Fibroblast of pulmonary artery (primary cell): Measurements from ENCODE around the gene MBTPS2.
"Not testable (repeated sequence)": the region's sequence is repeated elsewhere in the genome, so short reads cannot be mapped to it uniquely, and the experiment has no call there.

Experiments
- DNase-seq: peaks from one replicate; pipeline ENCODE4 v3.0.0-alpha.2; 2010; ENCODE audit warnings: low read depth
- H3K4me3 ChIP-seq: replicated peaks from 2 replicates; pipeline ENCODE4 v1.5.1; 2011; ENCODE audit warnings: low read depth, mild to moderate bottlenecking, control low read depth, low read length, moderate library complexity
- TF ChIP-seq, protein P1 (sequence below): IDR thresholded peaks from 2 replicates; pipeline ENCODE4 v1.5.1; 2011; ENCODE audit warnings: mild to moderate bottlenecking, control low read depth, low read length, inconsistent platforms; ENCODE audit errors: missing control alignments

MBTPS2 gene

DNA sequence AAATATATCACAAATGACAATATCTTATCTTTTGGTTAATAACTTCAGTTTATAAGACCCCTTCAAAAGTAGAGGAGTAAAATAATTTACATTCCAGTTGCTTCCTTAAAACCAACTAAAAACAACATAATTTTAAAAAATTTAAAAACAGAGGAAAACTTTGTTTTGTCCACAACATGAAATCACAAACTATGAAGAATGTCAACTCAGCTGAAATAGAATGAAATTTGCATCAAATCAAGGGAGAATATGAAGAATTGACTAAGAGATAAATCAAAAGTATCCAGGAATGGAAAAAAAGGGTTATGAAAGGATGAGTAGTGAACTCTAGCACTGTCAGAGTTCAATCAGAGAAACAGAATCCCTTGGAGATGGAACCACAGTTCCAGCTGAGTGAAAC, 14.2 kb downstream of the MBTPS2 start:
- TF ChIP-seq, protein P1, sequence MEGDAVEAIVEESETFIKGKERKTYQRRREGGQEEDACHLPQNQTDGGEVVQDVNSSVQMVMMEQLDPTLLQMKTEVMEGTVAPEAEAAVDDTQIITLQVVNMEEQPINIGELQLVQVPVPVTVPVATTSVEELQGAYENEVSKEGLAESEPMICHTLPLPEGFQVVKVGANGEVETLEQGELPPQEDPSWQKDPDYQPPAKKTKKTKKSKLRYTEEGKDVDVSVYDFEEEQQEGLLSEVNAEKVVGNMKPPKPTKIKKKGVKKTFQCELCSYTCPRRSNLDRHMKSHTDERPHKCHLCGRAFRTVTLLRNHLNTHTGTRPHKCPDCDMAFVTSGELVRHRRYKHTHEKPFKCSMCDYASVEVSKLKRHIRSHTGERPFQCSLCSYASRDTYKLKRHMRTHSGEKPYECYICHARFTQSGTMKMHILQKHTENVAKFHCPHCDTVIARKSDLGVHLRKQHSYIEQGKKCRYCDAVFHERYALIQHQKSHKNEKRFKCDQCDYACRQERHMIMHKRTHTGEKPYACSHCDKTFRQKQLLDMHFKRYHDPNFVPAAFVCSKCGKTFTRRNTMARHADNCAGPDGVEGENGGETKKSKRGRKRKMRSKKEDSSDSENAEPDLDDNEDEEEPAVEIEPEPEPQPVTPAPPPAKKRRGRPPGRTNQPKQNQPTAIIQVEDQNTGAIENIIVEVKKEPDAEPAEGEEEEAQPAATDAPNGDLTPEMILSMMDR: no peak

DNA sequence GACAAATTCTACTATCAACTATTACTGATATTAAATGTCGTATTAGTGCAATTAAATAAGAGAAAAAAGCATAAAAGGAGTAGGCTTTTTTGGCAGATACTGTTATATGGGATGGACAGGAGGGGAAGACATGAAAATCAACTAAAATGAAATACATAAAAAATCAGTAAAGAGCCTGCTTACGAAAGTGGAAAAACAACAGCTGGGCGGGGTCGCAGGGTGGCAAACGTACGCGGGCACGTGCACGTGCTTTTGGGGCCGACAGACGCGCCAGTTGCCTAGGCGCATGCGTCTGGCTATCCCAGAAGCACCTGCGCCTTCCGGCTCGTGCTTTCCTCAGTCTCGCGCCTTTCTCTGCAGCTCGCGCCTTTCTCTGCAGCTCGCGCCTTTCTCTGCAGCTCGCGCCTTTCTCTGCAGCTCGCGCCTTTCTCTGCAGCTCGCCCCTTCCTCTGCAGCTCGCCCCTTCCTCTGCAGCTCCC, 16.6 kb downstream of the MBTPS2 start, which contains the start of gene YY2:
TSS of gene YY2 (plus strand) at position 51 of the 479 bp plus-strand sequence. CDS start 498 bp downstream, outside the sequence.
- DNase-seq: no peak
- H3K4me3 ChIP-seq: no peak within 1 kb of the TSS
- TF ChIP-seq, protein P1: no peak

More for the DNA sequence above, 14.2 kb downstream of the MBTPS2 start:
- DNase-seq: no peak
- H3K4me3 ChIP-seq: no peak overlapping the region

DNA sequence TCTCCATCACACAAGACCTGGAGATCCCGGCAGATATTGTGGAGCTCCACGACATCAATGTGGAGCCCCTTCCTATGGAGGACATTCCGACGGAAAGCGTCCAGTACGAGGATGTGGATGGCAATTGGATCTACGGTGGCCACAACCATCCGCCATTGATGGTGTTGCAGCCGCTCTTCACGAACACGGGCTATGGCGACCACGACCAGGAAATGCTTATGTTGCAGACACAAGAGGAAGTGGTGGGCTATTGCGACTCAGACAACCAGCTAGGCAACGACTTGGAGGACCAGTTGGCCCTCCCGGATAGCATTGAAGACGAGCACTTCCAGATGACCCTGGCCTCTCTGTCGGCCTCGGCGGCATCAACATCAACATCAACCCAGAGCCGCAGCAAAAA, 17.1 kb downstream of the MBTPS2 start:
- H3K4me3 ChIP-seq: no peak overlapping the region
- TF ChIP-seq, protein P1: no peak
- no peak for DNase-seq

DNA sequence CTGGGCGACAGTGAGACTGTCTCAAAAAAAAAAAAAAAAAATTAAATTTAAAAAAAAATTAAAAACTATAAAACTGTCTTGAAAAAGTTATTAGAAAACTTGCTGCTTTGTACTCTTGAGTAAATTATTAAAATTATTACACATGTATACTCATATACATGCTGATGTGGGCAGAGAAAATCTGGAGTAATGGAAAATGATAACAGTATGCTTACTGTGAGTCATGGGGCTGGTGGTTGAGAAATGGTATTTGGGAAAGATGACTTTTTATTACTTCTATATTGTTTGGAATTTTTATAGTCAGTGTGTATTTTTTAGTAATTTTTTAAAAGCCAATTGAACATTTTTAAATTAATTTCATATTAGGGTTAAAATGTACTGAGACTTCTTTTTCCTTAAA, 23.8 kb downstream of the MBTPS2 start:
- peak; percentile 16 for DNase-seq
- H3K4me3 ChIP-seq: no peak overlapping the region
- TF ChIP-seq, protein P1: no peak

DNA sequence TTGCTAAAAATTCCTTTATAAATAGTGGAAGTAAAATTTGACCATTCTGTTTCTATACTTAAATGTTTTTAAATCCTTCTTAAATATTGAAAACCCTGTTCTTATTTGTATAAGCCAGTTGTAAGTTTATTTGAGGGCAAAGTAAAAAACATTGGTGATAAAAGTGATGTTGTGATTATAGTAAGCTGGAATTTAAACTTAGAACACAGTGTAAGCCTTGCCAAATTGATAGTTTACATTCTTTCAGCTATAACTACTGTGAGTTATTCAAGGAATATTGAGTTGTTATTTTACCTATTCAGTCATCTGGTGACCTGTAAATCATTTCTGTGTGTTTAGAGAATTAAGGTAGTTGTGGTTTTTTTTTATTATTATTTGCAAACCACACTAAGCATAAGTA, 26.0 kb downstream of the MBTPS2 start:
- TF ChIP-seq, protein P1: no peak
- DNase-seq: no peak
- no peak overlapping the region for H3K4me3 ChIP-seq

DNA sequence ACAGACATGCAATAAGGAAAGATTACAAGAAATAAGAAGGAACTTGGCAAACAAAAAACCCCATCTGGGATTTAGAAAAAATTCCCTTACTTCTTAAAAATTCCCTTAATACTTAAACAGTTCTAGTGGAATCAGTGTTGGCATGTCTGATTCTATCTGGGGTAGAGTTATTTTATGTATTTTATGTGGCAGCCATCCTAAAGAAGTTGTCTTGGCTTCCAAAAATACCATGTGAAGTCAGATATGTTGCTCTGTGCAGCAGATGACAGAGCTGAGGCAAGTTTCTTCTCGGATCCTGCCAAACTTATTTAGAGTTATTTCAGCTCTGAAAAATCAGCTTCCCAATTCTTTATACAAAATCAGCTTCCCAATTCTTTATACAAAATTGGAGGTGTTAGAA, 31.1 kb downstream of the MBTPS2 start:
- no peak for DNase-seq
- TF ChIP-seq, protein P1: no peak
- no peak overlapping the region for H3K4me3 ChIP-seq

DNA sequence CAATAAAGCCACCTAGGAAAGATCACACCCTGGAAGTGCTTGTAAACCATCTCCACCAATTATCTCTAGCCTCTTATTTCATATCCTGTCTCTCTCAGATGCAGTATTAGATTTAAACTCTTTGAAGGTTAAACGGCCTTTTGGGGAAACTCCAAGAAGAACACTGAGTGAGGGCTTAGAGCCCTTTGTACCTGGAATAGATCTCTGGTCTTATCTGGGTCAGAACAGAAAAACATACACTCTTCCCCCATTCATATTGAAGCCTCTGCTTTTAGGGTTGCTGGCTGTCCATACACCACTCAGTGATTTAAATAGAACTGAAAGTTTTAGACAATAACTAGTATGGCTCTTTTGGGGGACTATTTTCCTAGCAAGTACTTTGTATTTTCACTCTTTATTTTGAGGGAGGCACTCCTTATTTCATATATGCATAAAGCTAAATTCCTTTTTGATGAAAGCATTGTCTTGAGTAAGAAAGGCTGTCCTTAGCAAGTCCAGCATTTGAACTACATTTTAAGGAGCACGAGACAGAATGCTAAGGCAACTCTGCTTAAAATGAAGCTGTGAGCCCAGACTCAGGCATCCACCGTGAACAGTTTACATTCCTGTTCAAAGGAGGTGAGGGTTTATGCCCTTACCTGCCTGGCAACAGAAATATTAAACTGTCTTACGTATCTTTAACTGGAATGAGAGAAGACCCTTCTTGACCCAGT, 33.8 kb downstream of the MBTPS2 start:
- TF ChIP-seq, protein P1: no peak
- DNase-seq: peak; percentile 26
- H3K4me3 ChIP-seq: no peak overlapping the region

DNA sequence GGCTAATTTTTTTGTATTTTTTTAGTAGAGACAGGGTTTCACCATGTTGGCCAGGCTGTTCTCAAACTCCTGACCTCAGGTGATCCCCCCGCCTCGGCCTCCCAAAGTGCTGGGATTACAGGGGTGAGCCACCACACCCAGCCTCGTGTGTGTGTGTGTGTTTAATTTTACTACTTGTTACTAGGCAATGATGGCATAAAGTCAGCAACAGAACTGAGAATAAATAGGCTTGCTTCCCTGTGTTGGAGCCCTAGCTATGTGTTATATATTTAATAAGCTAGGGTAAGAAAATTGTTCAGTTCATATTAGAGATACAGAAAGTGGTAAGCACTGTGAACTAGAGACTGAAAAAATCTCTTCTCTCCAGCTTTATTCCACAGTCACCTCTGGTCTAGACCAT, 34.8 kb downstream of the MBTPS2 start:
- not testable (repeated sequence) for DNase-seq, H3K4me3 ChIP-seq
